ENCODE measurements around the gene MRPL12.

The MRPL12 gene

DNA sequence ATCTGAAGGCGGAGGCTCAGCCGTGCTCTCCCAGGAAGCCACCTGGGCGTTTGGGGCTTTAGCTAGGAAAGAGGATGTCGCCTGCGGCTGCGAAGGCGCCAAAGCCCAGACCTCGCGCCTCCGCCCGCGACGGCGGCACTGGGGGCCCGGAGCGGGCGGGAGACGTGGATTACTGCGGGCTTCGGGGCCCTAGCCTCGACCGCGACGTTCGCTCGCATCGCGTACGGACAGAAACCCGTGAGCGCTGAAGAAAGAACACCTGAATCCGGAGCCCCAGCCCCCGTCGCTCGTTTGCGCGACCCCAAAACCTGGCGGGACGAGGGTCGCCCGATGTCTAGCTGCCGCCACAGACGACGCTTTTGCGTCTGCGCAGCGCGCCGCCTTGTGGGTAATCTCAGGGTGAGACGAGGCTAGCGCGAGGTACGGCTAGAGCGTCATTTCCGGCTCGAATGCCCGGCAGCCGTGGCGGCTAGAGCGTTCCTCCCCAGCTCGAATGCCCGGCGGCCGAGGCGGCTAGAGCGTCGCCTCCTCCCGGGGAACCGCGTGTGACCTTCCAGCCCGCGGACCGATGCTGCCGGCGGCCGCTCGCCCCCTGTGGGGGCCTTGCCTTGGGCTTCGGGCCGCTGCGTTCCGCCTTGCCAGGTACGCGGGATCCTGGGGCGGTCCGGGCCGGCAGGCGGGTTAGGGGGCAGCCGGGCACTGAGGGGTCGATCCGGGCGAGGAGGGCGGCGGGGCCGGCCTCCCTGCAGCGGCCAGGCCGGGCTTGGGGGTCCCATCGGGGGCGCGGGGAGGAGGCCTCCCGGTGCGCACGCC is at the start of gene MRPL12:
MRPL12 (plus strand) TSS at position 434 of the 813 bp plus-strand sequence; CDS start at position 569, 135 bp downstream.
- H3K9me3 ChIP-seq: no peaks in the 10 kb centered on the region
- peaks cover 8% of the 10 kb centered on the region for H3K4me1 ChIP-seq
- peak; percentile 94 for DNase-seq (ENCODE audit: low spot score in 2 of 2)
- peaks cover 87% of the 10 kb centered on the region for H3K36me3 ChIP-seq (replicated peaks)
- peak within 1 kb of the TSS; percentile 80 for H3K4me3 ChIP-seq
- in situ Hi-C loops (cut with MboI; ENCODE audit: low sequenced_read_pairs): no loop called here
- H3K27me3 ChIP-seq (ENCODE audit: low read depth): no peaks in the 10 kb centered on the region

DNA sequence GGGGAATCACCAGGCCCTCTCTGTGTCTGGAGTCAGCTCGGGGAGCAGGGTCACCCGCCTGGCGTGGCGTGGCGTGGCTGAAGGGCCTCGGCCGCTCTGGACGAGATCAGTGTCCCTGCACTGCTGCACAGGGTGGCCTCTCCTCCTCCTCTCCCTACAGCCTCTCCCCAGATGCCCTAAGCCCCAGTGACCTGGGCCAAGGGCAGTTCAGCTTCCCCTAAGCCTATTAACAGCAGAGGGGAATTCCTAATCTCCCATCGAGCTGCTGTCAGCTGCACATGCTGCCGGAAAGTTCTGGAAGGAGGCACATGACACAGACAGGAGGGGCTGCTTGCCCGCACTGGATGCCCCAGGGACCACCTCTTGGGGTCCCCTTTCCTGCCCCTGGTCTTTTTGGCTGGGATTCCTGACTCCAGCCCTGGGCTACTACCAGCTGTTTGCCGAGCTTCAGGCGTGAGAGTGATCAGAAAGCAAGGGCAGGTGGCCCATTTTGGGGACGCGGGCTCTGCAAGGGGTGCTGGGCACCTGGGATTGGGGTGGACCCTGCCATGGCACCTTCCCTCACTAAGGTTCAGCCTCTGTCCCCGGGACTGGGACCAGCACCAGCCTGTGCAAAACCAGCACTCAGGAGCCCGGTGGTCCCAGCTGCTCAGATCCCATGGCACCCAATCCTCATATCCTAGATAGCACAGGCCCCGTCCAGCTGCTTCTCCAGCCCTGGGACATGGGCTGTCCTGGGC is 47.6 kb upstream of the MRPL12 start:
- no peak overlapping the region for H3K4me3 ChIP-seq
- in situ Hi-C loops (cut with MboI; ENCODE audit: low sequenced_read_pairs): no loop called here
- H3K4me1 ChIP-seq: no peaks in the 10 kb centered on the region
- DNase-seq (ENCODE audit: low spot score in 2 of 2): no peak
- no peaks in the 10 kb centered on the region for H3K36me3 ChIP-seq (replicated peaks)
- H3K9me3 ChIP-seq: no peaks in the 10 kb centered on the region
- H3K27me3 ChIP-seq (ENCODE audit: low read depth): no peaks in the 10 kb centered on the region

DNA sequence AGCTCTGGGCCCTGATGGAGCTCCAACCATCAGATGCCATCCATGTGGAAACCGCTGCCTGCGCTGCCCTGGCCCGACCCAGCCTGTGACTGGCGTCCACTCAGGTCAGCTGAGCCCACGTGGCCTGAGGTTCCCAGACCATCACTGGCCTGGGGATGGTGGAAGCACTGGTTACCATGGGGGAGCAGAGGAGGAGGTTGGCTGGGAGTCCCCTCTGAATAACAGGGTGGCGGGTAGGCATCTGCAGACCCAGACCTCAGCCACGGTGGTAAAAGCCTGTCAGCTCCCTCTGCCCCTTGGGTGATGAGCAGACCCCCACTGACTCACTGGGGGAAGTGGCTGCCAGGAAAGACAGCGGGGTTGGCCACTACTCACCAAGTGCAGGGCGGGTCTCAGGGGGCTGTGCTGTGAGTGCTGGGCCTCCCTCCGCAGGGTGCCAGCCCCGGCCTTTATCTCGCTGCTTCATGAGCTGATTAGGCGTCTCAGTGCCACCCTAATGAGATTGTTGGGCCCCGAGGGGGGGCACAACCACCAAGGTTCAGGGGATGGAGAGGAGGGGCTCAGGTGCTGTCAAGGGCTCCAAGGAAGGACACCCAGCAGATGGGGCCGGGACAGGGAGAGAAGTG is 46.9 kb upstream of the MRPL12 start, which contains the start of gene PDE6G:
PDE6G (minus strand) TSS at position 425 of the 626 bp plus-strand sequence. CDS start 3,237 bp downstream, outside the sequence.
- Histone ChIP-seq H3K9me3 (no peaks in the 10 kb centered on the region), H3K36me3 (replicated peaks) (no peaks in the 10 kb centered on the region), H3K4me3 (no peak within 1 kb of the TSS), H3K4me1 (no peaks in the 10 kb centered on the region), H3K27me3 (ENCODE audit: low read depth) (no peaks in the 10 kb centered on the region)
- DNase-seq (ENCODE audit: low spot score in 2 of 2): no peak
- in situ Hi-C loops (cut with MboI; ENCODE audit: low sequenced_read_pairs): no loop called here

DNA sequence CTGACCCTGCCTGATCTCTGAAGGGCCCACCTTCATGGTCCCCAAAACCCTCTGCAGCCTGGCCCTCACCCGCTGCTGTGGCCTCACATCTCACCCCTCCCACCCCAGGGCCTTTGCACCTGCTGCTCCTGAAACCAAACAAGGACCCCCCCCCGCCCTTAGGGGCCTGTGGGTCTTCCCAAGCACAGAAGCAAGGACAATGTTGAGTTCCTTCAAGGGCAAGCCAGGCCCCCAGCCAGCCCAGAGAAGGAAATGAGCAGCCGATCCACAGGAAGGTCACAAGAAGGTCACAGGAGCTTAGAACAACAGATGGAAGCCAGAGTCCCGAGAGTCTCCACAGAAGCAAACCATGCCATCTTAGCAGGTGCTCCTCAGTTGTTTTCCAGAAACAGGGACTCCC is 46.3 kb upstream of the MRPL12 start:
- in situ Hi-C loops (cut with MboI; ENCODE audit: low sequenced_read_pairs): no loop called here
- Histone ChIP-seq H3K36me3 (replicated peaks) (no peaks in the 10 kb centered on the region), H3K4me1 (no peaks in the 10 kb centered on the region), H3K27me3 (ENCODE audit: low read depth) (no peaks in the 10 kb centered on the region), H3K4me3 (no peak overlapping the region), H3K9me3 (no peaks in the 10 kb centered on the region)
- DNase-seq (ENCODE audit: low spot score in 2 of 2): no peak

DNA sequence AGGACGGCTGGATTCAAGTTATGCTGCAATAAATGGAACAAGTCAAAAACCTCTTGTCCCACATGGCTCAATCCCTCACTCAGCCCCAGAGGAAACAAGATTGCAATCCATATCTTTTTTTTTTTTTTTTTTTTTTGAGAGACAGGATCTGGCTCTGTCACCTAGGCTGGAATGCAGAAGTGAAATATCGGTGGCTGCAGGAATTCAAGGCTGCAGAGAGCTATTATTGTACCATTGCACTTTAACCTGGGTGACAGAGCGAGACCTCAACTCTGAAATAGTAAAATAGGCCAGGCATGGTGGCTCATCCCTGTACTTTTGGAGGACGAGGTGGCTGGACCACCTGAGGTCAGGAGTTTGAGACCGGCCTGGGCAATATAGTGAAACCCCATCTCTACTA is 44.1 kb upstream of the MRPL12 start:
- Histone ChIP-seq H3K27me3 (ENCODE audit: low read depth) (no peaks in the 10 kb centered on the region), H3K4me1 (no peaks in the 10 kb centered on the region), H3K9me3 (no peaks in the 10 kb centered on the region), H3K4me3 (no peak overlapping the region), H3K36me3 (replicated peaks) (no peaks in the 10 kb centered on the region)
- DNase-seq (ENCODE audit: low spot score in 2 of 2): no peak
- in situ Hi-C loops (cut with MboI; ENCODE audit: low sequenced_read_pairs): no loop called here

GRCh38 chr17:81660441-81660840 is 42.7 kb upstream of the MRPL12 start:
- no peak for DNase-seq (ENCODE audit: low spot score in 2 of 2)
- H3K27me3 ChIP-seq (ENCODE audit: low read depth): no peaks in the 10 kb centered on the region
- in situ Hi-C loops (cut with MboI; ENCODE audit: low sequenced_read_pairs): no loop called here
- peaks cover 8% of the 10 kb centered on the region; the same call in 1 of the 2 replicates for H3K36me3 ChIP-seq (replicated peaks)
- no peaks in the 10 kb centered on the region for H3K9me3 ChIP-seq
- H3K4me3 ChIP-seq: no peak overlapping the region
- H3K4me1 ChIP-seq: peaks cover 2% of the 10 kb centered on the region

GRCh38 chr17:81662002-81662401 is 41.2 kb upstream of the MRPL12 start:
- DNase-seq (ENCODE audit: low spot score in 2 of 2): no peak
- H3K4me3 ChIP-seq: no peak overlapping the region
- no peaks in the 10 kb centered on the region for H3K9me3 ChIP-seq
- no peaks in the 10 kb centered on the region for H3K27me3 ChIP-seq (ENCODE audit: low read depth)
- in situ Hi-C loops (cut with MboI; ENCODE audit: low sequenced_read_pairs): no loop called here
- peaks cover 8% of the 10 kb centered on the region; the same call in 1 of the 2 replicates for H3K36me3 ChIP-seq (replicated peaks)
- peaks cover 4% of the 10 kb centered on the region for H3K4me1 ChIP-seq

DNA sequence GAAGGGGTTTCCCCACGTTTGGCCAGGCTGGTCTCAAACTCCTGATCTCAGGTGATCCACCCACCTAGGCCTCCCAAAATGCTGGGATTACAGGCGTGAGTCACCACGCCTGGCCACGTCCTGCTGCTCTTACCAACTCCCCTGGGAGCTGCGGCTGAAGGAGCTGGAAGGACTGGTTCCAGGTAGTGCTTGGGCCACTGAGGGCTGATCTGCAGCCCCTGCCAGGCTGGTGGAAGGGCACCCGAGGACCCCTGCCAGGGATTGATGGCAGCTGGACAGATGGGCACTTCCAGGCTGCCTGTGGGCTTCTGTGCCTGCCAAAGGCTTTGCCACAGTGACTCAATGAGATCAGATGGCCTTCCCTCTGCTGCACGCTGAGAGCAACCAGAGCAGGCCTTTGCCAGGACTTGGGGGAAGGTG is 39.1 kb upstream of the MRPL12 start:
- Histone ChIP-seq H3K9me3 (no peaks in the 10 kb centered on the region), H3K27me3 (ENCODE audit: low read depth) (no peaks in the 10 kb centered on the region), H3K4me1 (peaks cover 13% of the 10 kb centered on the region), H3K36me3 (replicated peaks) (peaks cover 26% of the 10 kb centered on the region), H3K4me3 (no peak overlapping the region)
- in situ Hi-C loops (cut with MboI; ENCODE audit: low sequenced_read_pairs): no loop called here
- no peak for DNase-seq (ENCODE audit: low spot score in 2 of 2)

GRCh38 chr17:81665205-81666091 is 37.7 kb upstream of the MRPL12 start:
- Histone ChIP-seq H3K4me3 (peak overlapping the region; percentile 87), H3K27me3 (ENCODE audit: low read depth) (no peaks in the 10 kb centered on the region), H3K9me3 (no peaks in the 10 kb centered on the region), H3K4me1 (peaks cover 13% of the 10 kb centered on the region), H3K36me3 (replicated peaks) (peaks cover 40% of the 10 kb centered on the region)
- peak in 1 of 2 experiments; percentile 59 for DNase-seq (ENCODE audit: low spot score in 2 of 2)
- in situ Hi-C loops (cut with MboI; ENCODE audit: low sequenced_read_pairs): no loop called here

GRCh38 chr17:81666092-81666341 is 37.1 kb upstream of the MRPL12 start:
- H3K36me3 ChIP-seq (replicated peaks): peaks cover 45% of the 10 kb centered on the region
- H3K27me3 ChIP-seq (ENCODE audit: low read depth): no peaks in the 10 kb centered on the region
- no peak for DNase-seq (ENCODE audit: low spot score in 2 of 2)
- no peaks in the 10 kb centered on the region for H3K9me3 ChIP-seq
- in situ Hi-C loops (cut with MboI; ENCODE audit: low sequenced_read_pairs): no loop called here
- peaks cover 13% of the 10 kb centered on the region for H3K4me1 ChIP-seq
- peak overlapping the region; percentile 87 for H3K4me3 ChIP-seq

DNA sequence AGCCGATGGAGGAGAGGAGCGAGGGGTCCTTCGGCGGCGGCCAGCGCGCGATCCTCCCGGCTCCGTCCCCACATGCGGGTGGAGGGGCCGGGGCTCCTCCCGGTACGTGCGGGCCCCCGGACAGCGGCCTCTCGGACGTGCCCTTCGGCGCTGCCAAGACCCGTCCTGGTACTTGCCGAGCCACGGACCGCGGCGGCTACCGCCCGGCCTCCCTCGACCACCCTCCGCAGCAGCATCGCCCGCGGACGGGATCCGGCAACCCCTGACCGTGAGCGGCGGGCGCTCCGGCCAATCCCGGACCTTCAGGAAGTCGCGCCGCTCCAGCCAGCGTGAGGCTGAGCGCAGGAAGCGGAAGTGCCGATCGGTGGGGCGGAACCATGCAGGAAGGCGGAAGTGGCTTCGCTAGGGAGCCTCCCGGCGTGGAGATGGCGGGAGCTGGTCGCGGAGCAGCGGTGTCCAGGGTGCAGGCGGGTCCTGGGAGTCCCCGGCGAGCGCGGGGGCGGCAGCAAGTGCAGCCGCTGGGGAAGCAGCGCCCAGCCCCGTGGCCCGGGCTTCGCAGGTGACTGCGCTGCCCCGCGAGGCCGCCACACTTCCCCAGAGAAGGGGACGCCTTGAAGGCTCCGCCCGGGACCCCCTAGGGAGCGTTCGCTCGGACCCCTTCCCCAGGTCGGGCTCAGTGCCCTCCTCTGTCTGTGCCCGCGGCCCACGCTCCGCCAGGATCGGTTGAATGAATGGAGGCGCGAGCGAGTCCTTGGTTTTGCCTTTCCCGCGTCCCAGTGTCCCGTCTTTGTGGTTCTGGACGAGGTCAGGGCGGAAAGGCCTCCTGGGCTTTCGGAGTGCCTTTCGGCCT is 36.6 kb upstream of the MRPL12 start, which contains the start of the genes CCDC137 and OXLD1:
CCDC137 (plus strand) TSS at position 396 of the 850 bp plus-strand sequence; CDS start at position 426, 30 bp downstream.
OXLD1 (minus strand) TSS at position 264 of the 850 bp plus-strand sequence; CDS start at position 236, 28 bp downstream.
- DNase-seq (ENCODE audit: low spot score in 2 of 2): peak; percentile 83 to 97
- Histone ChIP-seq H3K9me3 (no peaks in the 10 kb centered on the region), H3K27me3 (ENCODE audit: low read depth) (no peaks in the 10 kb centered on the region), H3K36me3 (replicated peaks) (peaks cover 51% of the 10 kb centered on the region), H3K4me3 (peak within 1 kb of the TSS; percentile 87), H3K4me1 (peaks cover 13% of the 10 kb centered on the region)
- in situ Hi-C loops (cut with MboI; ENCODE audit: low sequenced_read_pairs): no loop called here

GRCh38 chr17:81667754-81668153 is 35.4 kb upstream of the MRPL12 start:
- in situ Hi-C loops (cut with MboI; ENCODE audit: low sequenced_read_pairs): no loop called here
- Histone ChIP-seq H3K27me3 (ENCODE audit: low read depth) (no peaks in the 10 kb centered on the region), H3K9me3 (no peaks in the 10 kb centered on the region), H3K36me3 (replicated peaks) (peaks cover 63% of the 10 kb centered on the region), H3K4me3 (peak overlapping the region; percentile 87), H3K4me1 (peaks cover 13% of the 10 kb centered on the region)
- peak in 1 of 2 experiments; percentile 54 for DNase-seq (ENCODE audit: low spot score in 2 of 2)
